Mammary epithelial cell (primary cell): ENCODE measurements around the gene UNC5A.

Source experiments
- CTCF ChIP-seq, 2 donors: IDR thresholded peaks in 1 of 2; conservative IDR thresholded peaks in 1 of 2; 2 replicates each; pipeline ENCODE4 v1.5.1; 2011 to 2012; ENCODE audit warnings: inconsistent platforms in 2 of 2, low read length in 2 of 2, mild to moderate bottlenecking in 2 of 2, control low read depth in 1 of 2, low read depth in 1 of 2; ENCODE audit not compliant: insufficient read depth in 1 of 2; ENCODE audit errors: extremely low read depth in 1 of 2
- EZH2 ChIP-seq: IDR thresholded peaks from 2 replicates; pipeline ENCODE4 v1.6.1; 2012; ENCODE audit warnings: low read length, inconsistent platforms, borderline replicate concordance

- TF ChIP-seq CTCF (conservative IDR thresholded peaks at IDR 0.05 in 1 of 2, IDR thresholded peaks at IDR 0.05 in 1 of 2; ENCODE audit: extremely low read depth in 1 of 2, insufficient read depth in 1 of 2, low read depth in 1 of 2, low read length in 2 of 2) (no peak), EZH2 (no peak)
Observed at GRCh38 chr5:176868126-176868525, 57.8 kb downstream of the UNC5A start.
